Esophagus muscularis mucosa (tissue), 4 donors: ENCODE measurements around the gene SLC1A1. TPM values are rescaled to one million over a fixed set of nuclear protein-coding genes. Genes with fewer than 3 reads are reported as not detected.
A peak's percentile ranks its signal among the peaks of the same experiment; 100 is the strongest.

Experiments used
- DNase-seq: peaks from one replicate; pipeline ENCODE4 v3.0.0-alpha.2; 2017; ENCODE audit errors: extremely low spot score
- H3K27ac ChIP-seq, 4 donors: fragments of 200-600 bp; sonication (generic); replicated peaks in 1 of 4; 1 replicate in 3 of 4; 2 replicates in 1 of 4; pipeline ENCODE4 v1.5.1; 2016 to 2019; ENCODE audit warnings: mild to moderate bottlenecking in 1 of 4
- H3K27me3 ChIP-seq, 4 donors: fragments of 200-600 bp; sonication (generic); one replicate each; pipeline versions ENCODE4 v1.5.1 to v1.6.0; 2016 to 2019
- H3K36me3 ChIP-seq, 4 donors: fragments of 200-600 bp; sonication (generic); one replicate each; pipeline ENCODE4 v1.5.1; 2016 to 2019
- H3K4me1 ChIP-seq, 4 donors: fragments of 200-600 bp; sonication (generic); one replicate each; pipeline ENCODE4 v1.5.1; 2016 to 2019
- H3K4me3 ChIP-seq, 4 donors: fragments of 200-600 bp; sonication (generic); 1 replicate in 2 of 4; 2 replicates in 2 of 4; pipeline ENCODE4 v1.5.1; 2016 to 2019; ENCODE audit warnings: mild to moderate bottlenecking in 4 of 4, moderate library complexity in 1 of 4
- H3K9me3 ChIP-seq, 4 donors: fragments of 200-600 bp; sonication (generic); 1 replicate in 3 of 4; 2 replicates in 1 of 4; pipeline ENCODE4 v1.5.1; 2016 to 2019
- CTCF ChIP-seq, 3 experiments: fragments of 200-600 bp in 2 of 3; fragments of 450-650 bp in 1 of 3; sonication (generic) in 2 of 3; IDR thresholded peaks; one replicate each; pipeline ENCODE4 v1.5.1; 2017 to 2019; ENCODE audit warnings: antibody characterized with exemption in 3 of 3, mild to moderate bottlenecking in 2 of 3, moderate library complexity in 1 of 3
- EP300 ChIP-seq: sonication (generic); formaldehyde crosslinking; IDR thresholded peaks from one replicate; pipeline ENCODE4 v1.6.1; 2017; ENCODE audit warnings: antibody characterized with exemption
- POLR2A ChIP-seq: fragments of 450-650 bp; IDR thresholded peaks from one replicate; pipeline ENCODE4 v1.6.1; 2017; ENCODE audit warnings: antibody characterized with exemption, moderate library complexity, mild to moderate bottlenecking, low read depth
- POLR2AphosphoS5 ChIP-seq, 2 donors: sonication (generic); formaldehyde crosslinking; IDR thresholded peaks; one replicate each; pipeline ENCODE4 v1.6.1; 2017; ENCODE audit warnings: antibody characterized with exemption in 2 of 2
- WGBS: methylation state at CpG from one replicate; pipeline ENCODE4 v1.1.5; 2018; 5-methylcytosine and 5-hydroxymethylcytosine counted together
- intact Hi-C: fragments of 100-400 bp; cut with DNase I; formaldehyde crosslinking; loops from one replicate; pipeline ENCODE4 v1.15.1; 2023
- total RNA-seq, 4 donors: library from RNA; depleted of rRNA; stranded (reverse); fragments of >200 nt; gene quantifications; one replicate each; pipeline versions ENCODE4 v1.1.0 to v1.2.1, GENCODE V29; 2016

SLC1A1 gene
- total RNA-seq, 4 donors from 2014 or later, result 2.0 to 3.5 (median 2.1) TPM

GRCh38 chr9:4573634-4574389 lies 83.5 kb downstream of the SLC1A1 start:
- H3K27me3 ChIP-seq, result no peaks in the 10 kb centered on the region
- H3K27ac ChIP-seq, result peak overlapping the region in 1 of 4 donors; percentile 41
- no peaks in the 10 kb centered on the region for H3K9me3 ChIP-seq
- TF ChIP-seq EP300, result no peak
- no peak for TF ChIP-seq POLR2A
- no peak for TF ChIP-seq POLR2AphosphoS5 (IDR thresholded peaks at IDR 0.05)
- TF ChIP-seq CTCF (IDR thresholded peaks at IDR 0.05), result no peak
- peaks cover 0 to 13% (median 6%) of the 10 kb centered on the region in 4 donors for H3K36me3 ChIP-seq
- peaks cover 0 to 16% (median 10%) of the 10 kb centered on the region in 4 donors for H3K4me1 ChIP-seq
- no peak overlapping the region for H3K4me3 ChIP-seq
- DNase-seq, result no peak
- intact Hi-C loops, result no loop called here
- WGBS, result 83% methylated on average over 5 of the region's 5 CpGs

- intact Hi-C loops, result no loop called here
- DNase-seq, result no peak
- no peaks in the 10 kb centered on the region for H3K27me3 ChIP-seq
- 91% methylated on average over 7 of the region's 7 CpGs for WGBS
- peaks cover 0 to 22% (median 15%) of the 10 kb centered on the region in 4 donors for H3K4me1 ChIP-seq
- no peak overlapping the region for H3K4me3 ChIP-seq
- peaks cover 0 to 13% (median 6%) of the 10 kb centered on the region in 4 donors for H3K36me3 ChIP-seq
- H3K9me3 ChIP-seq, result no peaks in the 10 kb centered on the region
- TF ChIP-seq POLR2A (no peak), POLR2AphosphoS5 (IDR thresholded peaks at IDR 0.05) (no peak), EP300 (no peak), CTCF (IDR thresholded peaks at IDR 0.05) (no peak)
- H3K27ac ChIP-seq, result peak overlapping the region in 1 of 4 donors; percentile 41
Observed at GRCh38 chr9:4574657-4575243, 84.5 kb downstream of the SLC1A1 start.

GRCh38 chr9:4575997-4576396 lies 85.7 kb downstream of the SLC1A1 start:
- no peak for TF ChIP-seq CTCF (IDR thresholded peaks at IDR 0.05)
- no peak for TF ChIP-seq POLR2AphosphoS5 (IDR thresholded peaks at IDR 0.05)
- no peak for TF ChIP-seq EP300
- TF ChIP-seq POLR2A, result no peak
- H3K4me1 ChIP-seq, result peaks cover 0 to 25% (median 15%) of the 10 kb centered on the region in 4 donors
- 85% methylated on average over 8 of the region's 8 CpGs for WGBS
- H3K27ac ChIP-seq, result no peak overlapping the region
- no peak for DNase-seq
- no peak overlapping the region for H3K4me3 ChIP-seq
- peaks cover 0 to 13% (median 6%) of the 10 kb centered on the region in 4 donors for H3K36me3 ChIP-seq
- intact Hi-C loops, result no loop called here
- no peaks in the 10 kb centered on the region for H3K27me3 ChIP-seq
- H3K9me3 ChIP-seq, result no peaks in the 10 kb centered on the region

- no peak for TF ChIP-seq EP300
- no peak for TF ChIP-seq CTCF (IDR thresholded peaks at IDR 0.05)
- no peak for TF ChIP-seq POLR2A
- TF ChIP-seq POLR2AphosphoS5 (IDR thresholded peaks at IDR 0.05), result no peak
- Histone ChIP-seq H3K27me3 (no peaks in the 10 kb centered on the region), H3K4me1 (peaks cover 0 to 29% (median 20%) of the 10 kb centered on the region in 4 donors), H3K36me3 (peaks cover 0 to 13% (median 6%) of the 10 kb centered on the region in 4 donors), H3K4me3 (no peak overlapping the region), H3K27ac (no peak overlapping the region), H3K9me3 (no peaks in the 10 kb centered on the region)
- DNase-seq, result no peak
- WGBS, result 86% methylated on average over 8 of the region's 8 CpGs
- intact Hi-C loops, result no loop called here
Observed at GRCh38 chr9:4576448-4576847, 86.2 kb downstream of the SLC1A1 start.
